H1 (cell line): ENCODE measurements around the gene DRC7.

Experiments used
- CREB1 ChIP-seq: IDR thresholded peaks from 2 replicates; pipeline ENCODE4 v1.6.1; 2012; ENCODE audit warnings: inconsistent platforms
- EZH2 ChIP-seq: fragments of 200-600 bp; sonication (generic); IDR thresholded peaks from 2 replicates; pipeline ENCODE4 v1.7.1; 2012; ENCODE audit warnings: low read depth, mild to moderate bottlenecking, moderate library complexity, low read length, inconsistent platforms; ENCODE audit not compliant: severe bottlenecking
- JUND ChIP-seq: IDR thresholded peaks from 2 replicates; pipeline ENCODE4 v1.6.1; 2011; ENCODE audit warnings: mild to moderate bottlenecking, improper control_type of control experiment, low read length
- KDM5A ChIP-seq: fragments of 200-600 bp; IDR thresholded peaks from 2 replicates; pipeline ENCODE4 v1.7.1; 2012; ENCODE audit warnings: mild to moderate bottlenecking, low read length, inconsistent platforms, mixed read lengths
- POLR2A ChIP-seq, 2 experiments: IDR thresholded peaks; 1 replicate in 1 of 2; 2 replicates in 1 of 2; pipeline ENCODE4 v1.6.1; 2011; ENCODE audit warnings: low read depth in 2 of 2, low read length in 2 of 2, mild to moderate bottlenecking in 2 of 2; ENCODE audit errors: control extremely low read depth in 1 of 2
- POLR2AphosphoS5 ChIP-seq: IDR thresholded peaks from 2 replicates; pipeline ENCODE4 v1.6.1; 2011; ENCODE audit warnings: low read depth, low read length
- TAF1 ChIP-seq: IDR thresholded peaks from 2 replicates; pipeline ENCODE4 v1.6.1; 2011; ENCODE audit warnings: mild to moderate bottlenecking, low read depth, low read length
- ZNF274 ChIP-seq: IDR thresholded peaks from 2 replicates; pipeline ENCODE4 v1.7.0; 2012; ENCODE audit warnings: low read length, borderline replicate concordance; ENCODE audit errors: extremely low read depth
- TF ChIP-seq, protein P1 (sequence below), 3 experiments: IDR thresholded peaks; 1 replicate in 2 of 3; 2 replicates in 1 of 3; pipeline versions ENCODE4 v1.5.1 to v1.6.1; 2011; ENCODE audit warnings: low read length in 3 of 3, mild to moderate bottlenecking in 3 of 3, inconsistent platforms in 2 of 3, low read depth in 1 of 3, moderate library complexity in 1 of 3; ENCODE audit not compliant: insufficient read depth in 1 of 3; ENCODE audit errors: control extremely low read depth in 1 of 3
- TF ChIP-seq, protein P2 (sequence below): IDR thresholded peaks from 2 replicates; pipeline ENCODE4 v1.6.1; 2011; ENCODE audit warnings: low read length, improper control_type of control experiment

DNA sequence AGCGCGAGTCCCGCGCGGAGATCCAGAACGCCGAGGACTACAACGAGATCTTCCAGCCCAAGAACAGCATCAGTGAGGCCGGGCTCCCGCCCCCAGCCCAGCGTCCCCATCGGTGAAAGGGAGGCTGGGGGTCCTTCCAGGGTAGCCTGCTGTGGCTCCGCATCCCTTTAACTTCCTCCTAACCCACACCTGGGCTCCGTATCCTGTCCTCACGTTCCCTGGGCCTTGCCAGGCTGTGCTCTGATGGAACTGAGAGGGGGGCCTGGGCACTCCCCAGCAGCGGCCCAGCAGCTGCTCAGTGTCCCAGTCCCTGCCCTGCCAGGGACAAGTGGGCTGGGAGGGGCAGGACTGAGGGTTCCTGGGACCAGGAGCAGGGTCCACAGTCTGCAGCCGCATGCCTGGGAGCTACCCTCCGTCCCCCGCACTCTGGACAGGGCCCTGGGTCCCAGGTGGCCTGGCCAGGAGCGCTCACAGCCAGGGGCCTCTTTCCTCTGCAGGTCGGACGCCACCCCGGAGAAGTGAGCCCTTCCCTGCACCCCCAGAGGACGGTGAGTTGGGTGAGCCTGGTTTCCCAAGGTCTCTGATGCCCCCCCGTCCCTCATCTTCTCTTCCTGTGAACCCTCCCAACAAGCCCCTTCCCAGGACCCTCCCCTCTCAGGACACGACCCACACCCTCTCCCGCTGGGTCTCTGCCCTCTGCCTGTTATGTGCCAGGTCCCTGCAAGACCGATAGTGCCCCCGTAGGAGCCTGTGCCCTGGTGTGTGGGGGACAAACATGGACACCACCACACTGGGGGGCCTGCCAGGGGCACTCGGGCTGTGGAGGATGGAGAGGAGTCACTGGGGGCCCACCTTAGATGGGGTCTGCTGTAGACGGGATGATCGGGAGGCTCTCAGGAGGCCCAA is 59.1 kb downstream of the DRC7 start:
- TF ChIP-seq, protein P1, sequence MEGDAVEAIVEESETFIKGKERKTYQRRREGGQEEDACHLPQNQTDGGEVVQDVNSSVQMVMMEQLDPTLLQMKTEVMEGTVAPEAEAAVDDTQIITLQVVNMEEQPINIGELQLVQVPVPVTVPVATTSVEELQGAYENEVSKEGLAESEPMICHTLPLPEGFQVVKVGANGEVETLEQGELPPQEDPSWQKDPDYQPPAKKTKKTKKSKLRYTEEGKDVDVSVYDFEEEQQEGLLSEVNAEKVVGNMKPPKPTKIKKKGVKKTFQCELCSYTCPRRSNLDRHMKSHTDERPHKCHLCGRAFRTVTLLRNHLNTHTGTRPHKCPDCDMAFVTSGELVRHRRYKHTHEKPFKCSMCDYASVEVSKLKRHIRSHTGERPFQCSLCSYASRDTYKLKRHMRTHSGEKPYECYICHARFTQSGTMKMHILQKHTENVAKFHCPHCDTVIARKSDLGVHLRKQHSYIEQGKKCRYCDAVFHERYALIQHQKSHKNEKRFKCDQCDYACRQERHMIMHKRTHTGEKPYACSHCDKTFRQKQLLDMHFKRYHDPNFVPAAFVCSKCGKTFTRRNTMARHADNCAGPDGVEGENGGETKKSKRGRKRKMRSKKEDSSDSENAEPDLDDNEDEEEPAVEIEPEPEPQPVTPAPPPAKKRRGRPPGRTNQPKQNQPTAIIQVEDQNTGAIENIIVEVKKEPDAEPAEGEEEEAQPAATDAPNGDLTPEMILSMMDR (IDR thresholded peaks at IDR 0.05; ENCODE audit: control extremely low read depth in 1 of 3, insufficient read depth in 1 of 3, low read depth in 1 of 3, low read length in 3 of 3): no peak
- TF ChIP-seq POLR2AphosphoS5 (no peak), CREB1 (no peak), KDM5A (no peak), JUND (no peak), TAF1 (no peak), ZNF274 (no peak), POLR2A (IDR thresholded peaks at IDR 0.05; ENCODE audit: control extremely low read depth in 1 of 2, low read depth in 2 of 2, low read length in 2 of 2) (no peak), EZH2 (no peak)
- TF ChIP-seq, protein P2, sequence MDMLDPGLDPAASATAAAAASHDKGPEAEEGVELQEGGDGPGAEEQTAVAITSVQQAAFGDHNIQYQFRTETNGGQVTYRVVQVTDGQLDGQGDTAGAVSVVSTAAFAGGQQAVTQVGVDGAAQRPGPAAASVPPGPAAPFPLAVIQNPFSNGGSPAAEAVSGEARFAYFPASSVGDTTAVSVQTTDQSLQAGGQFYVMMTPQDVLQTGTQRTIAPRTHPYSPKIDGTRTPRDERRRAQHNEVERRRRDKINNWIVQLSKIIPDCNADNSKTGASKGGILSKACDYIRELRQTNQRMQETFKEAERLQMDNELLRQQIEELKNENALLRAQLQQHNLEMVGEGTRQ: no peak
